GM12865 (cell line): Measurements from ENCODE around the gene PMEL.
"Not testable (repeated sequence)": the region's sequence is repeated elsewhere in the genome, so short reads cannot be mapped to it uniquely, and the experiment has no call there.

Experiments used
- DNase-seq: peaks from one replicate; pipeline ENCODE4 v3.0.0; 2010; ENCODE audit warnings: low read depth
- H3K4me3 ChIP-seq: 2 replicates; pipeline ENCODE4 v1.5.1; 2011; ENCODE audit warnings: mild to moderate bottlenecking, low read depth, low read length, control low read depth
- TF ChIP-seq, protein P1 (sequence below): IDR thresholded peaks from 2 replicates; pipeline ENCODE4 v1.5.1; 2011; ENCODE audit warnings: low read length, control low read depth, low read depth, inconsistent platforms; ENCODE audit not compliant: insufficient read depth; ENCODE audit errors: missing control alignments

Gene PMEL

DNA sequence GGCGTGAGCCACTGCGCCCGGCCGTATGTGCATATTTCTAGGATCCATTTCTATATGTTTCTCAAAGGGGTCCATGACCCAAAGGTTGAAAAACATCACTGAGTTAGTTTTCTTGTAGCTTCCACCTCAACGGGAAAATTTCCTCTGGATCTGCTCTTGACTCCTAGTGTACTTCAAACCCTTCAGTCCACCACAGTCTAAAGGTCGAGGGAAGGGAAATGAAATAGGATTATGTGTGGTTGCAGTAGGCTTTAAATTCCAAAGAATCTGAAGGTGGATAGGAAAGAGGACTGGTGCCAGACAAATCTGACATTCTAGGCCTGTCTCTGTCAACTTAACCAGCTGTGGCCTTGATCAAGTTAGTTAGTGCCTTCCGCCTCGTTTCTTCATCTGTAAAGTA, 29.5 kb upstream of the PMEL start:
- DNase-seq = no peak
- H3K4me3 ChIP-seq = no peak overlapping the region
- TF ChIP-seq, protein P1, sequence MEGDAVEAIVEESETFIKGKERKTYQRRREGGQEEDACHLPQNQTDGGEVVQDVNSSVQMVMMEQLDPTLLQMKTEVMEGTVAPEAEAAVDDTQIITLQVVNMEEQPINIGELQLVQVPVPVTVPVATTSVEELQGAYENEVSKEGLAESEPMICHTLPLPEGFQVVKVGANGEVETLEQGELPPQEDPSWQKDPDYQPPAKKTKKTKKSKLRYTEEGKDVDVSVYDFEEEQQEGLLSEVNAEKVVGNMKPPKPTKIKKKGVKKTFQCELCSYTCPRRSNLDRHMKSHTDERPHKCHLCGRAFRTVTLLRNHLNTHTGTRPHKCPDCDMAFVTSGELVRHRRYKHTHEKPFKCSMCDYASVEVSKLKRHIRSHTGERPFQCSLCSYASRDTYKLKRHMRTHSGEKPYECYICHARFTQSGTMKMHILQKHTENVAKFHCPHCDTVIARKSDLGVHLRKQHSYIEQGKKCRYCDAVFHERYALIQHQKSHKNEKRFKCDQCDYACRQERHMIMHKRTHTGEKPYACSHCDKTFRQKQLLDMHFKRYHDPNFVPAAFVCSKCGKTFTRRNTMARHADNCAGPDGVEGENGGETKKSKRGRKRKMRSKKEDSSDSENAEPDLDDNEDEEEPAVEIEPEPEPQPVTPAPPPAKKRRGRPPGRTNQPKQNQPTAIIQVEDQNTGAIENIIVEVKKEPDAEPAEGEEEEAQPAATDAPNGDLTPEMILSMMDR = no peak

DNA sequence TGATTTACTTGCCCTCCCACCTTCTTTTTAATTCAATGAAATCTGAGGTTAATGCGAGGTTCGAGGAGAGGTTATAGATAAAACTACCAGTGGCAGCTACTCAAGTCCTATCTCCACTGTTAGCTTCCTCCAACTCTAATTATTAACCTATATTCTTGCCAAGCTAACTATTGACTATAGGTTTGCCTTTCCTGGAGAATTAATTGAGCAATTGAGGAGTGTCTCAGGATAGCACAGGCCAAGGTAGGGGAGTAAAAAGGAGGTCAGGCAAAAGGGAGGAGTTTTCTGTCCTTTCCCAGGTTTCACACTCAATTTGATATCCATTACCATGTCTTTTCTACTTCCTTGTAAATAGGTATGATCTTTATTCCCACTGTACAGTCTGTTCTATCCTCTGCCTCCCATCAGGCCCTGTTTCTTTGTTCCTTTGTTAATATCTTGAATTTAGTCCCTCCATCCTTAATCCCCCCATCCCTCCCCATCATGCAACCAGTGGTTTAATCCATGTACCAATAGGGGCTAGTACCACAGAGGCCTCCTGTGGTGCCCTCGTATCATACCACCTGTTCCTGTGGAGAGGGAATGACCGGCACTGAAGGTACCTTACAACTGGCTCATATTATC, 27.5 kb upstream of the PMEL start:
- no peak overlapping the region for H3K4me3 ChIP-seq
- no peak for DNase-seq
- TF ChIP-seq, protein P1 = no peak

DNA sequence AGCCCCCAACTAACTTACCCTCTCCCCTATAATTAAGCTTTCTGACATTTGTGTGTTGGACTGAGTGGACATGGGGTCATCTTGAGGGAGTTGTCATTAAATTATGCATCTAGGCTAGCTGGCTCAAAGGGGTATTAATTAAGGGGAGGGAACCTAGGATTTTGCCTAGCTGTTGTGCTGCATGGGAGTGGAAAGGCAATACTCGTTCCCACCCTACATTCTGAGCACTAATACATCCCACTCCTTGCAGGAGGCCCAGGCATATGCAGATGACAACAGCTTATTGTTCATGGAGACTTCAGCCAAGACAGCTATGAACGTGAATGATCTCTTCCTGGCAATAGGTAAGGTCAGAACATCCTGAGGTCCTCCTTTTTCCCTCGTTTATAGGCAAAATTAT, 25.3 kb upstream of the PMEL start:
- TF ChIP-seq, protein P1 = no peak
- no peak for DNase-seq
- no peak overlapping the region for H3K4me3 ChIP-seq

DNA sequence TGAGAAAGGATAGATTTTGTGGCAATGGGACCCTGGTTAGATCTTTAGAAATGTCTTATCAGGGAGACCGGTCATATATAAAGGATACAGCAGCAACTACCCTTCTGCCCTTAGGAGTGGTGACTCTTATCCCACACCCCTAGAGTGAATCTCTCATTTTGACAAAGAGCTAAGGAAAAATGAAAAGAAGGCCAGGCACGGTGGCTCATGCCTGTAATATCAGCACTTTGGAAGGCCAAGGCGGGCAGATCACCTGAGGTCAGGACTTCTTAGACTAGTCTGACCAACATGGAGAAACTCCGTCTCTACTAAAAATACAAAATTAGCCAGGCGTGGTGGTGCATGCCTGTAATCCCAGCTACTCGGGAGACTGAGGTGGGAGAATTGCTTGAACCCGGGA, 20.1 kb upstream of the PMEL start:
- DNase-seq, H3K4me3 ChIP-seq: not testable (repeated sequence)

DNA sequence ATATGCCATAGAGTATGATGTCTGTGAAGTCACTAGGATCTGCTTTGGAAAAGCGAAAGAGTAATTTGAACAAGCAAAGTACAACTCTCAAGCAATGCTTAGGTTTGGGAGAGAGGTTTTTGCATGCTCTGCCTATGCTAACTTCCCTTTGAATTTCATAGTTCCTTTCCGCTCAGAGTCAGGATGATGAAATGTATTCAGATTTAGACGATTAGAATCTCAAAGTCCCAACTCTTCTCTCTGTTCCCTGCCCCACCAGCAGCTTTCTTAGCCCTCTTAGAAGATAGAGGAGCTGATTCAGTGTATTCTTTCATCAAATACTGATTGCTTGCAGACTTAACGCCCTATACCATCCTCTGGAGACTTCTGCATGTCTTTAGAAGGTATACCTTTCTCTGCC, 19.5 kb upstream of the PMEL start:
- no peak overlapping the region for H3K4me3 ChIP-seq
- no peak for DNase-seq
- TF ChIP-seq, protein P1 = no peak

DNA sequence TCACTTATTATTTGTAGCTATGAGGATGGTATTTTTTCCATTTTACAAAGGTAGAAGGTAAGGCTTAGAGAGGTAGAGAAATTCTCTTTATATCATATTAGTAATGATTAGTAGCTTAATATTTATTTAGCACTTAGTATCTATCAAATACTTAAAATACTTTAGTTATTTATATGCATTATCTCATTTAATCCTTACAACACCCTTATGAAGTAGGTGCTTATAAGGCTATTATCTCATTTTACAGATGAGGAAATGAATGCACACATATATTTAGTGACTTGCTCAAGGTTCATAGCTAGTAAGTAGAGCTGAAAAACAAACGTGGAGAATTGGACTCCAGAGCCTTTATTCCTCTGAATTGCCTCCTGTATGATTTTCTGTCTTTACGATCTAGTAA, 19.0 kb upstream of the PMEL start:
- DNase-seq = no peak
- no peak overlapping the region for H3K4me3 ChIP-seq
- TF ChIP-seq, protein P1 = no peak

DNA sequence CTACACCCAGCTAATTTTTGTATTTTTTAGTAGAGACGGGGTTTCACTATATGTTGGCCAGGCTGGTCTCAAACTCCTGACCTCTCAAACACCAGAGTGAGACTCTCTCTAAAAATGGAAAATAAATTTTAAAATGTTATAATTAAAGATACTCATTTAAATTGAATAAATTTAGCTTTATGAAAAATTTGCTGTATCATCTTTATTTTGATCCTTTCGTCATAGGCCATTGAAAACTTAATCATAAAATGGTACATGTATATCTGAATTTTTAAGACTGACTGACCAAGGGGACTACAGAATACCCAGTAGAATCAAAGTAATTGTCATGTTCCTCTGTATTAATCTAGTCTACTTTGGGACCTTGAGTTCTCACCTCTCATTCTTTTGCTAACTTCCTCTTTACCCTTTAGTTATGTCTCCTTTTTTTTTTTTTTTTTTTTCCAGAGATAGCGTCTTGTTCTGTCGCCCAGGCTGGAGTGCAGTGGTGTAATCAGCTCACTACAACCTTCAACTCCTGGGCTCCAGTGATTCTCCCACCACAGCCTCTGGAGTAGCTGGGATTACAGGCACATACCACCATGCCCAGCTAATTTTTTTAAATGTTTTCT, 17.5 kb upstream of the PMEL start:
- DNase-seq = no peak
- TF ChIP-seq, protein P1 = no peak
- no peak overlapping the region for H3K4me3 ChIP-seq
